HuH-7 (cell line): ENCODE results near the gene MGMT.

Experiments used
- DNase-seq: peaks from one replicate; pipeline ENCODE4 v3.0.0; 2011; ENCODE audit warnings: low spot score

MGMT gene

DNA sequence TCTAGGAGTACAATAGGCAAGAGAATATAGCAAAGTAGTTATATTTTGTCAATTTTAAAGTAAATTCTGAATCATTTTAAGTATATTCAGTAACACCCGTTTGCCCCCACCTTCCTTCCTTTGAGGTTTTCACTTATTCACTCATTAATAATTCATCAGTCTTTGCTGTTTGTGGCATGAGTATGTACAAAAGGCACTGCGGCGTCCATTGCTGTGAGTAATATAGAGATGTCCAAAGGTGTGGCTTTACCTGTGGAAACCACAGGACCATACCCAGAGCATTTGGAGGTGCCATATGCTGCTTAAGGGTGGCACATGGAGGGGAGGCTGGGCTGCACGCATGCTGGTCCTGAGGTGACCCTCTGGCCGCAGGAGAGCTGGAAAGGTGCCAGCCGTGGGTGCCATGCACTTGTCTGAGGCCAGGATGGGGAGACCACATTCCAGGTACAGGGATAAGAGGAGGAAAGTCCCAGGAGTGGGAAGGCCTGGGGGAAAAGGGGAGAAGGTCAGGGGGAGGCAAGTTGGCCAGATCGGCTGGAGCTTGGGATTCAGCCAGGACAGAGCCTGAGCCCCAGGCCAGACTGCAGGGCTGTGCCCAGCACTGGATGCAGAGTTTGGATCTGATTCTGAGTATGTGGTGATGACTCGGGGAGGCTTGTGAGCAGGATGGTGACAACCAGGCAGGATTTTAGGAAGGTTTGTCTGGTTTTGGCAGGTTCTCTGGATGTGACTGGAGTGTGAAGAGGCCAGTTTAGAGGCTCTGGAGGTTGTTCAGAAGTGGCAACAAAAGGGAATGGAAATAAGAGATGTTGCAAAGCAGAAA is 223.4 kb downstream of the MGMT start:
- no peak for DNase-seq

DNA sequence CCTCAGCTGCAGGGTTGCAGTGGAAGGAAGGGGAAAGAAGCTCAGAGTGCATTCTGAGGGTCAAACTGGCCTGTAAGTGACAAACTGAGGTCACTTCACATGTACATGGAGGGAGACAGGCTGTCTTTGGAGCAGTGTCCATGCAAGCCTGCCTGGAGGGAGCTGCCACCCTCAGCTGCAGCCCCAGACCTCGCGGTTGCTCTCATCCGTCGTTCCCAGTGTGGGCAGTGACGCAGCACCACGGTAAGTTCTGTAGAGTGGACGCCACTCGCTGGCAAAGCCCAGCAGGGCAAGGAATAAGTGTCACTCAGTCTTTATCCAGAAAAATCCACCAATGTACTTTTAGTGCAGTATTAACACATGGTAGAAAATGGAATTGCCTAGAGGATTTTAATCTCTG is 225.7 kb downstream of the MGMT start:
- no peak for DNase-seq

DNA sequence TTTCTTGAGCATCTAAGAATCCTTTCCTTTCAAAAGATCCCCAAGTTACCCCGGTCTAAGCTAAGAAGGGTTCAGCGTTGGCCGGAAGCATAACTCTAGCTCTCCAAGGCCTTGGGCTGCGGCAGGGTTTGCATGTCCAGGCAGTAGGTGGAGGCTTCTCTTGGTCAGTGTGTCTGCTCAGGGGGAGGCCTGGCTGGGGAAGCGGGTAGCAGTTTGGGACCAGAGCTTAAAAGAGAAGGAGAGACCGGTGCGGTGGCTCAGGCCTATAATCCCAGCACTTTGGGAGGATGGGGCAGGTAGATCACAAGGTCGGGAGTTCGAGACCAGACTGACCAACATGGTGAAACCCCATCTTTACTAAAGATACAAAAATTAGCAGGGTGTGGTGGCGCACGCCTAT is 226.3 kb downstream of the MGMT start:
- no peak for DNase-seq

DNA sequence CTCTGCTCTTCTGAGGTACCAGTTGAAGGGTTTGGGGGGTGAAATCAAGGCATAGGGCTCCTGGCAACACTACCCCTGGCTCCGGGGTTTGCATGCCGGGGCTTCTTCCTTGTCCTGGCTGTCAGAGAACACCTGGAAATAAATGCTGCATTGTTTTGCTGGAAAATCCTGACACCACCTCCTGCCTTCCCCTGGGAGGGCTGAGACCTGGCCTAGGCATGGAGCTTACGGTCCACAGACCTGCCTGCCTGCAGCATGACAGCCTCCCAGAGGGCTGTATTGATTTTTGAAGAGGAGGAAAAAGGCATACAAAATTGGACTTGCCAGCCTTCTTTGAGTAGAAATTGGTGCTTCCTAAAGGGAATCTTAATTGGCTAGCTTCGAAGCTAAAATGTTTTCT is 227.1 kb downstream of the MGMT start:
- DNase-seq = peak; percentile 32

DNA sequence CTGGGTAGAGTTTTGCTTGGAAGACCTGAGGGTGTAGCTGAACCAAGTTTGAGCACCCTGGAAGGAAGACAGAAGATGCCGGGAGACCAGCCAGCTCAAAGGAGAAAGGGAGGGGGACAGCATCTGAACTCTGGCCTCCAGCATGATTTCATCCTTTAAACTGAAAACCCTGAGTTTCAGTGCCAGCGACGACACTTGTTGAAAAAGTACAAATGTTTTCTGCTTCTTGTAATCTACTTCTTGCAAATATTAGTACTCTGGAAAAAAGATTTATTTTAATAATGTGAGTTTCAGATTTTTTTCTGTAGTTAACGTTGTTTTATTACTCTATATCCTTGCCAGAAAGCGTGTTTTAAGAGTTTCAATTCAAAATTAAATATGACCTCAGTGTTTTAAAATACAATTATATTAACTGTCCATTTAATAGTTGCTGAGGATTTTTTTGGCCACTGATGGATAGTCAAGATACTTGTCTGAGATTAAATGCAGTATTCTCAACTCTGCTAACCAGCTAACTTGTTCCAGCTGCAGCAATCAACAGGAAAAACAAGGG is 227.7 kb downstream of the MGMT start:
- no peak for DNase-seq

DNA sequence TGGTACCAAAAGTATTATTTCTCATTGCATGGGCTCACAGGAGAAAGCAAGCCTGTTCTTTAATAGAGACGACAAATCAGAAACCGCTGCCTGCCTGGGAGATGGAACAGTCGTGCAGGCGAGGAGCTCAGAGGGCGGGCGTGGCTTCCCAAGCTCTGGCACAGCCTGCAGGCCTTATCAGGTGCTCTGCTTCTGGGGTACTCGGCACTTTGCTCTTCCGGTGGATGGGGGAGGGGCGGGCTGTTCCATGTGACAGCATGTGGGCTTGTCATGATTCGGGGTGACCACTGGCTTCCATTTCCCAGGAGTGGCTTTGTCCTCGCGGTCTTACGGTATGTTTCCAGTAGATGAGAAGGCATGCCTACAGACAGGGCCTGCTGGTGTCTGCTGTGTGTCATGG is 228.6 kb downstream of the MGMT start:
- no peak for DNase-seq

DNA sequence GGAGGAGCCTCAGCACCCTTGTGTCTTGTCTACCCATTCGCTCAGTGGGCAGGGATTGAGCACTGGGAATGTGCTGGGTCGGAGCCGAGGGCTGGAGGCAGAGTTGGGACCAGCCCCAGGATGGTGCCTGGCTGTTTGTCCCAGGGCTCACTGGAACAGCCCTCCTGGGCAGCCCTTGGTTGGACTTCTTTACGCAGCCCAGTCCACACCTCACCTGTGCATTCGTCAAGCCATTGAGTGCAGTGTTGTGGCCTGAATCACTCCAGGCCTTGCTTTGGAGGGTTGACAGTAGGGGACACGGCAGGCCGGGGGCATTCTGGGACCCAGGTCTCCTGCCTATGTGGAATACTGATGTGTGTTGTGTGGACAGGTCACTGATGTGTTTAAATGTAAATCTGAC is 229.6 kb downstream of the MGMT start:
- DNase-seq = no peak

DNA sequence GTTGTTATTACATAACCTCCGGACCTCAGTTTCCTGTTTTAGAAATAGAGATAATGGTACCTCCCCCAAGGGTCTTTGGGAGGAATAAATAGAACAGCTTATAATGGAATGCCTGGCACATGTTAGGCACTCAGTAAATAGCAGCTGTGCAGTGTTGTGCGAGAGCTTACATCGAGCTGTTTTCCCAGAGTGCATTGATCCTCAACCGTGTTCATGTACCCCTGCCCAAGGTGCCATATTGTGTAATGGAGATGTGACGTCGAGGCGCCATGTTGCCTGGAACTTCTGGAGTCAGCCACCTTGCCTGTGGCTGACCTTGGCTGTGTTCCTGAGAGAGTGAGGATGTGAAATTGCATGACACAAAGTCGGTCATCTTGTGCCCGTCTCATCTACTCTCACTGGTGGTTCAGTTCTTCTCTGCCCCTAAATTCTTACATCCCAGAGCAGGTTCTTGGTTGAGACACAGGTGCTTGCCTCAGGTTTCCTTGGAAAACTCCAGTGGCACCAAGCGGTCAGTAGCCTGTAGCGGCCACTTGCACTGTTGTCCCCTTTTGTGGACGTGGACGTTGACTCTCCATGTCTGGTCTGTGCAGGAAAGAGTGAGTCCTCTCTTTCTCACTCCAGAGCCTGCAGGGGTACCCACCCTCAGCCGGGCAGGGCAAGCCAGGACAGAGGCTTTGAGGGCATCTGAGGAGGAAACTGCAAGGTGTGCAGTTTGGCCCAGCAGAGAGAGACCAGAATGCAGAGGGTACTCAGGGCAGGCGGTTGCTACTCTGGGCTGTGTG is 230.6 kb downstream of the MGMT start:
- no peak for DNase-seq

DNA sequence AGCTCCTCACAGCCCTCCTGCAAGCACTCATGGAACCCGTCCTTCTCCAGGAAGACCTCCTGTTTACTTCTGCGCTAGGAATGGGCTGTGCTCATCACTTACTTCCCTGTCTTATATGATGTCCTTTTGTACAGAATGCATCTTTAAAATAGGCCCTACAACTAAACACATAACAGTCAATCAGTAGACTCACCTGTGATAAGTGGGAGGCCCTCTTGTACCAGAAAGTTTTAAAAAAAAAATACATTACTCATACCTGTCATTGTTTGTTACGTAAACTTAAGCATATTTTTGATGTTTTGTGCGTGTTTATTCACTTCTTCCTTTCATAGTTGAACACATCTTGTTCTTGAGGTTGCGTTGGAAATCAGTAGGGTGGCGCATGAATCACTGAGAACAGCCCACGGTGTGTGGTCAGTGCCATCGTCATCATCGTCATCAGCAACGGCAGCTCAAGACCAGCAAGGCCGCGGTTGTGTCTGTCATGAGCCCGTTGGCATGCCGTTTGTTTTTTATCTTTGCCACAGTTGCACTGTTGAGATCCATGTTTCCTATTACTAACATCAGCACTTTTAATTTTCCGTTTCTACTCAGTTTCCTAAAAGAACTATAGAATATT is 232.8 kb downstream of the MGMT start:
- DNase-seq = no peak

DNA sequence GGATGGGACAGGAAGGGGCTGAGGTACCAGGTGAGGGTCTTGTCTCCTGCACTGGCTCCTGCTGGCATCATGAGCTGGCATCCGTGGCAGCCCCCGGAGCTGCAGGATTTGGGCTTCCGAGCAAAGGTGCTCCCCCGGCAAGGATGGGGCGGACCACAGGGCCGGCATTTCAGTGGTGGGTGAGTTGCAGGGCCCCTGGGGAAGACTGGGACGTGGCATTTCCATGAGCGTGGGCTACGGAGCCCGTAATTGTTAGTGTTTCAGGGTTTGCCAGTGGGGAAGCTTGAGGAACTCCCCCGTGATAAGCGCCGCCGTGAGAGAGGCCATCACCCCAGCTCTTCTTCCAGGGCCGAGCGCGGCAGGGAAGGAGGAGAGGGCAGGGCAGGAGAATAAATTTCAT is 235.6 kb downstream of the MGMT start:
- no peak for DNase-seq

DNA sequence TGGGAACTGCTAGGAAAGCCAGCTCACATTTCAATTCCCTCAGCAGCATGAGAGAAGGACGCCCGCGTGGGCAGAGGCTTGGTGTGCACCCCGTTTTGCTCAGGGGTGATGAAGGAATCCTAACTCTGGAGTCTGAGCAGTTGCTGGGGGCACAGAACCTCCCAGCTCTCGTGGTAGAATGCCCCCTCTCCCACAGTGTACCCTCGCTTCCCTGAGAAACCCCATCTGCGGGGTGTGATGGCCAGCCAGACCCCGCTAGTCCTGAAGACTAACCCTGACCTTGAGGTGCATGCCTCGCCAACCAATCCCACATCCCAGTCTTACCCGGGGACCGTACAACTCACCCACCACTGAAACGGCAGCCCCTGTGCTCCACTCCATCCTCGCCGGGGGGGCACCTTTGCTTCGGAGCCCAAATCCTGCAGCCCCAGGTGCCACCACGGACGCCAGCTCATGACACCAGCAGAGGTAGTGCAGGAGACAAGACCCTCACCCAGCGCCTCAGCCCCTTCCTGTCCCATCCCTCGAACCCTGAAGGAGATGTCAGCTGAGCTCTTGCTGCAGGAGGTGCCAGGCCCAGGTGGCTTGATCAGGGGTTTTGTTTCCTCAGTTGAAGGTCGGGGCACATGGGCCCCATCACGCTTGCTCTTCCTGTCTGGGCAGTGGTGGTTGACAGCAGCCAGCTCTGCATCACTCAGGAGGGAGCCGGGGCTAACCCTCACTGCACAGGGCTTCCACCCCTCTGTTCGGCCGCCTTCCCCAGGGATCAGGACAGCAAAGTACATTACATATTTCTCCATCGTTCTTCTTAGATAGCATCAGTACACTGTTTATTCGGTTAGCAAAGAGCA is 236.5 kb downstream of the MGMT start:
- no peak for DNase-seq

DNA sequence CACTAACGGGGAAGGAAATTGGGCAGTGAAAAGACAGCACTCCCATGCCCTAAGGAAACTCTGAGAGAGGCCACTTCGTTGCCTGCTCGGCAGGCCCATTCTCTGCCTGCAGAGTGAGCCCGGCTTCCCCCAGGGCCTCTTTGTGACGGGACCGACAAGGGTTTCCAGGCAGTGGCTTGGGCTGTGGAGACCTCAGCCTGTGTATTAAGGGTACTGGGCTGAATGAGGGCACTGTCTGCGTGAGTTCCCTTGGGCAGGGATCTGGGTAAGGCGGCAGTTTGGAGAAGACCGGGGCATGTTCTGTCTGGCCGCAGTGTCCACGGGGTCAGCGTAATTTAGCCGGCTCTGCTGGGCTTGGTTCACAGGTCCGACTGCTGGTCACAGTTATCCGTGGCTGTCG is 237.2 kb downstream of the MGMT start:
- no peak for DNase-seq

DNA sequence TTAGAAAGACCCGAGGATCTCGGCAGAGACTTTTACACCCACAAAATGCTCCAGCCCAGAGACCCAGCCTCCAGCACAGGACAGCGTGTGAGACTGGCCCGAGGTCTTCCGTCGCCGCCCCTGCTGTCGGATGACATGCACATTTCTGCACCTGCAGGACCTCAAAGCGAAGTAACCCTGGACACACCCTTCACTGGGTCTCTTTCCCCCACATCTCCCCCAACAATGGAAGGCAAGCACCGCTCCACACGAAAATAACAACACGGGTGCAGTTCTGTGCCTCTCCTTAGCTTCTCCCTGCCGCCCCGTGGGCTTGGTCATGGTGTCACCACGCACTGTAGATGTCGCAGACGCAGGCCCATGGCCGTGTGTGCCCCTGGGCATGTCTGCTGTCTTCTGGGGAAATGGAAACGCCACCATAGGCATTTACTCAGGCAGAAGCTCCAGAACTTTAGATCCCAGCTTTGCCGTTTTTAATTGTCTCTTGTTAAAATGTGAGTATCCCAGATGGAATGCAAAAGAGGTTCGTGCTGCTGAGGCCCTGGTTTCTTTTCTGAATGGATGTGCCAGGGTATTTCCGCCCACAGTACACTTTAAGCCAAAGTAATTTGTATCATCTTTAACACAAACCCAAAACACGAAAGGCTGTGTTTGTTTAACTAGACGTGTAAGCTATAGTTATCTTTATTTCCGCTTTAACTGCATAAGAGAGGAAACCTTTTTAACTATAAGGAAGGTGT is 237.9 kb downstream of the MGMT start:
- DNase-seq = no peak

DNA sequence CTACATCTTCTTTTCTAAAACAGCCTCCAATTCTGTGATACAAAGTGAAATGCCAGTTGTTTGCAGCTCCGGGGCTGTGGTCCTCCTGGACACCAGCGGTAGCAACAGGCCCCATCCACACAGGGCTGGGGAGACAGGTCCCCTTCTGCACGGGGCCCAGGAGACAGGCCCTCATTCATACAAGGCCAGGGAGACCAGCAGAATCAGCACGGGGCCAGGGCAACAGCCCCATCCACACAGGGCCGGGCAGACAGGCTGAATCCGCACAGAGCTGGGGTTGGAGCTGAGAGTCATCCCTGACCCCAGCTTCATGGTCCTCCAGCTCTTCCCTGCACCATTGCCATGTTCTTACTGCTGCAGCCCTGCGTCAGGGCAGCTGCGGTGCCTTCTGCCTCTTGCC is 238.6 kb downstream of the MGMT start:
- DNase-seq = no peak

DNA sequence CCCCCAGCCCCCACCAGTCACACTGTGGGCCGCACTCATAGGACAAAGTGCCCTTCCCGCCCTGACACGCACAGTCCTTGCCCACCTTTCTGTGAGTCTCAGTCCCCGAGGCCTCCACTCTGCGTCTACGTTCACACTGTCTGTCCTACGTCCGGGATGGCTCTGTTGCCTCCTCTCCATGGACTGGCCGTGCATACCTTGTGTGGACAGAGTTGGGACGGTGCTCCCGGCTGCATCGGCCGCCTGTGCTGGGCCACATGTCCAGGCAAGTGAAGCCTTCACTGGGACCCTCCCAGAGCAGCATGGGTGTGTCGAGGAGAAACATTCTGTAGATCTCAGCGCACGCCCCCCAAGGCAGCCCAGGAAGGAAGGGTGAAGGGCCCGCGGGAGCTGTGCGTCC is 239.0 kb downstream of the MGMT start:
- DNase-seq = no peak

DNA sequence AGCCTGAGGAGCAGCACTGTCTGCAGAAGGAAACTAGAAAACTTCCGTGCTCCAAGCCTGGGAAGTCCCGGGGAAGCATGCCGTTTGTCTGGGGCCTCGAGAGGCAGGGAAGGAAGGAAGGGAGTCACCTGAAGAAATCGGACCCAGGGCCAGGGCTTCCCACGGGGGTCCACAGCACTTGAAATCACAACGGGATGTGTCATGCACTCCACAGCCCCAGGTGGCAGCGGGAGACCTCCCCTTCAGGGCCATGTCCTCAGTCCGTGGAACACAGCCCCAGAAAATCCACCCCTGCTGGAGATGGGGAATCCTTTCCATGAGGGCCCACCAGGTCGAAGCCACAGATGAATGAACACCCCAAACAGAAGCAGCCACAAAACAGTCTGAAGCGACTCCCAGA is 239.5 kb downstream of the MGMT start:
- DNase-seq = no peak

DNA sequence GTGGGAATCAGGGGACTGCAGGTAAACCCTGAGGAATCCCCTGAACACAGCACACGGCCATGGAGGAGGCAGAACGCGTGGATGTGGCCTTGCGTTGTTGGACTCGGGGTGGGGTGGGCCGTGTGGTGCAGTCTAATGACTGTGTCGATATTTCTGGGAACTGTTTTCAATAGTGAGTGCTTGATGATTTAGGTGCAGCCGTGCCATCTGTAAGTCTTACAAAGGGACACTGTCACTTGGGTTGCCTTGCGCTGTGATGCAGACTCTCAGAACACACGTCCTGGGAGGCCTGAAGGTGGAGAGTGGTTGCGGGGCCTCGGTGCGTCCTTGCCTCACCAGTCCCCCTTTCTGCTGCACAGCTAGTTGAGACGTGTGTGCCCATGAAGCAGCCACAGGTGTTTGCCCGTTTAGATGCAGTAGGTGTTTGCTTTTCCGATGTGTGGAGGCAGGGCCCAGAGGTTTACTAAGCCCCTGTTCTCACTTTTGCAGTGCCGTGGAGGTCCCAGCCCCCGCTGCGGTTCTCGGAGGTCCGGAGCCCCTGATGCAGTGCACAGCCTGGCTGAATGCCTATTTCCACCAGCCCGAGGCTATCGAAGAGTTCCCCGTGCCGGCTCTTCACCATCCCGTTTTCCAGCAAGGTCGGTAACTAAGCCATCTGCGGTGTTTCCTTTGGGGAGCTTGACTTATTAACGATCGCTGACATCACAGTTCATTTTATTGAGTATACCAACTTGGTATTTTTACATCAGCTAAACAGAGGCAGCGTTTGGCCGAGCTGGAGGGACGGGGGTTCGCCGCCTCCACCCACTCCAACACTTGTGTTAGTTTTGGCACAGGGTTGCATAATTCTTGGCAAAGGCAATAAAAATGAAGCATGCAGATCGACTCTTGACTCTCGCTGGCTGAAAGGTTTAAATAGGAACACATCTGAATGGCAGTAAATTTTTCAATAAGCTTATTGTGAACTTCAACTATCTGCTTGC is 240.7 kb downstream of the MGMT start:
- no peak for DNase-seq

DNA sequence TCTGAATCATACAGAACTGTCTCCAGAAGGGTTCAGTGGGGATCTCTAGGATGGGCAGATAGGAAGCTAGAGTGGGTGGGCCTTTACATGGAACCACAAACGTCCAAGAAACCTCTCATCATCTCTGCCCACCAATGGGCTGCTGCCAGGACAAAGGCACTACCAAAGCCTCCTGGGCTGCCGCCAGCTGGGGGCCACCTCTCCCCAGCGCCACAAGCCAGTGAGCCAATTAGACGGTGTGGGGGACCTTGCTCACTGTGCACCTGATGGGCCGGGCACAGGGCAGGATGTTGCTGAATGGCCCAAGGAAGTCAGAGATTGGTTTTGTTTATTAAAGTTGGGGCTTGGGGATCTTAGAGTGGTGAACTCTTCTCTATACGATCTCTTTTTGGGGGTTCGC is 242.1 kb downstream of the MGMT start:
- no peak for DNase-seq

DNA sequence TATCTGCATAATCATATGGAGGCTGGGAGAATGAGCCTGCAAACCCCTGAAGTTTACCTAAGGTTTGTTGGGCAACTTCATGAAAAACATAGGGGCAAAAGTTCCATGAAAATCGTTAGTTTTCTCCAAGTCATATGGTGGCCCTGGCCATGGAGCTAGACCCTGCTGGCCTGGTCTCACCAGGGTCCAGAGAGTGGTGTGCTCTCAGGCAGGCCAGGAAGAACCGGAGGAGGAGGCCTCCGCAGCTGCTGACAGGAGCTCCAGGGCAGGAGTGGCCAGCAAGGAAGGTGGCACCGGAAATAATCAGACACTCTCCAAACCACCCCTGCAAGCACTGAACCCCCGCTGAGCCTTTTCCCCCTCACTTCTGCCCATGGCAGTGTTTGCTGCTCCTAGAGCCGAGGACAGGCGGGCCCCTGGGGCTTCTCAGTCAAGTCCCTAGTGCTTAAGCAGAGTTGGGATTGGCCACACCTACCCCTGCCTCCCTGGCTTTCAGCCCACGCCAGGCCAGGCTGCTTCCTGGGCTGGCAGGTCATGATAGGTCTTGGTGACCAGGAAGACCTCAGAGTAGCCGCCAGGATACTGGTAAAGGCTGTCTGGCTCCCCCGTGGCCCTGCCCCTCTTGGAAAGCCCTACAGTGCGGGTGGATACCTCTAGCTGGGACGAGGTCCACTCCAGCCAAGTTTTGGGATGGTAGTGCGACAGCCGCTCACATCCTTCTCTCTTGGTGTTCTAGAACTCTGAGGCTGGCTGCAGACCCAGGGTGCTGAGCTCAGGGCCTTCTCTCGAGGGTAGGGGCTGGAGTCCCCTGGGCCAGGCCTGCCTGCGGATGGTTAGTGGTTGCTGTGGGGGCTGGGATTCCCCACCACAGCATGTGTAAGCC is 242.8 kb downstream of the MGMT start:
- no peak for DNase-seq
